ENCODE data around the gene ZDHHC11B.
"Not testable (repeated sequence)": the region's sequence is repeated elsewhere in the genome, so short reads cannot be mapped to it uniquely, and the experiment has no call there.

Gene ZDHHC11B

GRCh38 chr5:714215-715118, 70.1 kb downstream of the ZDHHC11B start:
- not testable (repeated sequence) for DNase-seq

- DNase-seq = not testable (repeated sequence)
Measured at GRCh38 chr5:713686-714085, 70.8 kb downstream of the ZDHHC11B start.

GRCh38 chr5:708848-709517, 75.5 kb downstream of the ZDHHC11B start:
- DNase-seq = not testable (repeated sequence)

DNA sequence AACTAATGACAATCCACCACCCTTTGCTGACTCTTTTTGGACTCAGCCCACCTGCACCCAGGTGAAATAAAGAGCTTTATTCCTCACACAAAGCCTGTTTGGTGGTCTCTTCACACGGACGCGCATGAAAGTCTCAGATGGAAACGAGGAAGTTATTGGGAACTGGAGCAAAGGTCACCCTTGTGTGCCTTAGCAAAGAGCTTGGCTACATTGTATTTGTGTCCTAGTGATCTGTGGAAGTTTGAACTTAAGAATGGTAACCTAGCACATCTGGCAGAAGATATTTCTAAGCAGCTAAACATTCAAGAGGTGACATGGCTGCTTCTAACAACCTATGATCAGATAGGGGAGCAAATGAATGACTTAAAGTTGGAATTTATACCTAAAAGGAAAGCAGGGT, 76.2 kb downstream of the ZDHHC11B start:
- not testable (repeated sequence) for DNase-seq

DNA sequence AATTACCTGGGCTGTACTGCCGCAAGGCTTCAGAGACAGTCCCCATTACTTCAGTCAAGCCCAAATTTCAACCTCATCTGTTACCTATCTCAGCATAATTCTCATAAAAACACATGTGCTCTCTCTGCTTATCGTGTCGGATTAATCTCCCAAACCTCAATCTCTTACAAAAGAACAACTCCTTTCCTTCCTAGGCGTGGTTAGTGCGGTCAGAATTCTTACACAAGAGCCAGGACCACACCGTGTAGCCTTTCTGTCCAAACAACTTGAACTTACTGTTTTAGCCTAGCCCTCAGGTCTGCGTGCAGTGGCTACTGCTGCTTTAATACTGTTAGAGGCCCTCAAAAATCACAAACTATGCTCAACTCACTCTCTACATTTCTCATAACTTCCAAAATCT, 78.4 kb downstream of the ZDHHC11B start:
- DNase-seq = not testable (repeated sequence)

DNA sequence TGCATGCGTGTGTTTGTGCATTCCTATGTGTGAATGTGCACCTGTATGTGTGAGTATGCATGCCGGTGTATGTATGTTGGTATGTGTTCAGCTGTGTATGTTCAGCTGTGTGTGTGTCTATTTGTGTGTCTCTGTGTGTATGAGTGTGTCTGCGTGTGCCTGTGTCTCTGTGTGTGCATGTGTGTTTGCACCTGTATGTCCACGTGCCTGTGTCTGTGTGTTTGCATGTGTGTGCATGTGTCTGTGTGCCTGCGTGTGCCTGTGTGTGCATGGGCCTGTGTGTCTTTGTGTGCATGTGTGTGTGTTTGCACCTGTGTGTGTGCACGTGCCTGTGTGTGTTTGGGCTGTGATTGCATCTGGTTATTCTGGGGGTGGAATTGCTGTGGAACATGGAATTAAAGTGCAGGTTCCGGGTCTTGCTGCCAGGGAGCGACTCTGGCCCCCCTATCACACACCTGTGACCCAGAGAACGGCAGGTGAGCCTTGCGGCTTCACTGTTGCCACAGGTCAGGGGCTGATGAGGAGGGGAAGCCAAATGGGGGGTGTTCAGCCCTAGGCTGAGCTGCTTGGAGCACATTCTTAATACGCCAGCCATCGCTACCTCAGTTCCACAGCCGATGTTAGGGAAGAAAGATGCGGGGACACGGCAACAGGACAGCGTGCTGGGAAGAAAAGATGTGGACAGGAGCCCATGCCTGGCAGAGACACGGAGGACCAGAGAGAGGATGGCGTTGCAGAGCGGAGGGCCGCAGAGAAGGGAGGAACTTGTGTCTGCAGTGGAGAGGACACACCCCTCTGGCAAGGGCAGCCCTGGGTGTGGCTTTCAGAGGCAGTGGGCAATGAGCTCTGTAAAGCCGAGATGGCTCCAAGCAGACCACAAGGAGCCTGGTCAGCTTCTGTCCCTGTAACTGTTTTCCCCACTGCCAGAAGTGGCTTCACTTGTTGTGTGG, 87.5 kb downstream of the ZDHHC11B start:
- DNase-seq = not testable (repeated sequence)

GRCh38 chr5:696191-696590, 88.3 kb downstream of the ZDHHC11B start:
- DNase-seq = not testable (repeated sequence)

GRCh38 chr5:695475-695874, 89.1 kb downstream of the ZDHHC11B start:
- not testable (repeated sequence) for DNase-seq

DNA sequence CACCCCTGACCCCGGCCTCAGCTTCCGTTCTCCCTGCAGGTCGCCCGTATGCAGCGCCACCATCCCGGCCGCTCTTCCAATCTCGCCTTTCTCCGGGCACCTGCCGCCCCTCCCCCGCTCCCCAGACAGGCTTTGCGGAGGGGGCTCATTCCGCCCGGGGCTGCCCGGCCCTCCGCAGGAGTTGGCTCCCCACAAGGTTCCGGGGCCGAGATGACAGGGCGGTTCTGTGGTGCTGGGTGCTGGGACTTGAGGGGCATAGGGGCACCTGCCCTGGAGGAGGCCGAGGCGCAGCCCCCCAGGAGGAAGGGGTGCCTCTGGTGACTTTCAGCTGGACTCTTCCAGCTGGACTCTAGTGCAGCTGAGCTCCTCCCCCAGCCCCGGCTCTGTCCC, 90.5 kb downstream of the ZDHHC11B start:
- not testable (repeated sequence) for DNase-seq

- peak; percentile 60 to 69 for DNase-seq
Measured at GRCh38 chr5:693271-694041, 91.1 kb downstream of the ZDHHC11B start, which contains the start of gene TPPP. Gene TPPP (minus strand): TSS chr5:693352. CDS start chr5:678060, 15,292 bp downstream.

DNA sequence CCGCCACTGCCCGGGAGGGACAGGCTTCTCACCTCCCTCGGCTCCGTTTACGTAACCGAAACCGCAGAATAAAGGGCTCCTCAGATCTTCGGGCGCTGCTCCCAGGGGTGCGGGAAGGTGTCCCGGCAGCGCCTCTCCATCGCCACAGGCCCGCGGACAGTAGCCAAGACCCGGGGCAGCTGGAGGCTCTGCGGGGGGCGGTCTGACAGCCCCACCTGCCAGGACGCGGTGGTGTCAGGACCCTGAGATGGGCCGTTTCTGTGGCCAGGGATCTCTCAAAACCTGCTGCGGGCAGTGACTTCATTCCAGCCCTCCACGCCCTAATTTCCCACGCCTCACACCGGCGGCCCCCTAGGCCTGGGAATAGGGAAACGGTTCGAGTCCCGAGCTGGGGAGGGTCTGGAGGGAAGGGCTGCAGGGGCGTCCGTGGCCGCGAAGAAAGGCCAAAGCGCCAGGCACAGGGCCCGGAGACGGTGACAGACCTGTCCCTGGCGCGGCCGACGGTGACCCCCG, 91.9 kb downstream of the ZDHHC11B start:
- not testable (repeated sequence) for DNase-seq

- DNase-seq = no peak
Measured at GRCh38 chr5:691817-692528, 92.6 kb downstream of the ZDHHC11B start.

- not testable (repeated sequence) for DNase-seq
Measured at GRCh38 chr5:691049-691448, 93.5 kb downstream of the ZDHHC11B start.

GRCh38 chr5:690293-690692, 94.2 kb downstream of the ZDHHC11B start:
- not testable (repeated sequence) for DNase-seq

DNA sequence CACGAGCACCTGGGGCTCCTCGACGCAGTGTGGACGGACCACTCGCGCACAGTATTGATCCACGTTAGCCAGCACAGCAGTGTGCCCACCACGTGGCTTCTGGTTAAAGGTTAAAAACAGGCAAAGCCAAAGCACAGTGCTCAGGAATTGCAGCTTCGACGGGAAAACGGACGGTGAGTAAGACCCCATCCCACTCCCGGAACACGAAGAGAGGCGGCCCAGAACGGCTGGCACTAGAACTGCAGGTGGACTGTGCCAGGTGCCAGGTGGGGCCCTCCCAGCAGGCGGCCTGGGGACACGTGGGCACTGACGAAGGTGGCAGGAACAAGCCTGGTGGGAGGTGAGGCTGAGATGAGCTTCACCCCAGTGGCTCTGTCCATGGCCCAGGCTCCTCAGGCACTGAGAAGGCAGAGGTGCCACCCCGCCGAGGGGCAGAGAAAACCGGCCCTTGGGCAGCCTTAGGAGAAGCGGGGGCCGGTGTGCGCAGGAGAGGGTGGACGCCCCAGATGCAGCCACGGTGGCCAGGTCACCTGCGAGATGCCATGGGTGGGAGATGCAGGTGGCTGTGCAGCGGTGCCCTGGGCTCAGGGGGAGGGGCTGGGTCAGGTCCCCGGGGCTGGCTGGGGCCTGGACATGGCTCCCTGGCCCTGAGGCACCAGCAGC, 96.0 kb downstream of the ZDHHC11B start:
- DNase-seq = not testable (repeated sequence)

GRCh38 chr5:686936-687335, 97.6 kb downstream of the ZDHHC11B start:
- DNase-seq = not testable (repeated sequence)

DNA sequence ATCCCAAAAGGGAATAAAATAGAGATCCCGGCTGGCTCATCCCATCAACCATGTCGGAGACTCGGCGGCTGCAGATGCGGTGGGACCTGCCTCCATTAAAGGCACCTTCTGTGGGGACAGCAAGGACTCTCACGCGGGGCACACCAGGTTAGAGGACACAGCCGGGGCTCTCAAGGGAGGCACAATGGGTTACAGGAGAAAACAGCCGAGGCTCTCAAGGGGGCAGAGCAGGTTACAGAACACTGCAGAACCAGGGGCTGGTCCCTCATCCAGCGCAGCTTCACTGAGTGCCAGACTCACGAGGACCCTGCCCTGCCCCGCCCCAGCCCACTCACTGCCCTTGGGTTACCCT, 98.4 kb downstream of the ZDHHC11B start:
- DNase-seq = not testable (repeated sequence)

- no peak for DNase-seq
Measured at GRCh38 chr5:685262-686171, 99.0 kb downstream of the ZDHHC11B start.

DNA sequence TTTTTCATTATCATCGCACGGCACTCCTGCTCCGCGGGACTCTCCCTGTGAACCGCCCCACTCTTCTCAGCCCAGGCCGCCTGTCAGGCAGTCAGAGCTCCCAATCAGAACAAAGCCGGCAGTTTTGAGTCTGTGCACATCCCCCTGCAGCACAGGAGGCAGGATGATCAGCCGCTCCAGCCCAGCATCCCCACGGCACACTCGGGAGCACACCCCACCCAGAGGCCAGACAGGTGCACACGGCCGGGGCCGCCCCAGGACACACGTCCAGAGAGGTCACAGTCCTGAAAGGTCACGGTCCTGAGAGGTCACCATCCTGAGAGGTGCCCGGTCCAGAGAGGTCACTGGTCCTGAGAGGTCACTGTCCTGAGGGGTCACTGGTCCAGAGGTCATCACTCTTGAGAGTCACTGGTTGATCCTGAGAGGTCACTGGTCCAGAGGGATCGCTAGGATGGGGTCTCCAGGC, 99.7 kb downstream of the ZDHHC11B start:
- no peak for DNase-seq
